Adrenal gland (tissue), 12 donors: ENCODE measurements around the gene CCDC57. TPM values are rescaled to one million over a fixed set of nuclear protein-coding genes. Genes with fewer than 3 reads are reported as not detected.

Experiments used
- DNase-seq, 7 donors: peaks; one replicate each; pipeline ENCODE4 v3.0.0-alpha.2; 2019 to 2020
- H3K27ac ChIP-seq, 5 donors: fragments of 200-600 bp; sonication (generic) in 4 of 5; 1 replicate in 3 of 5; 2 replicates in 2 of 5; pipeline versions ENCODE4 v1.5.1 to v1.8.0; 2016 to 2020; ENCODE audit warnings: mild to moderate bottlenecking in 1 of 5
- H3K27me3 ChIP-seq: fragments of 200-600 bp; 2 replicates; pipeline ENCODE4 v1.8.0; 2021
- H3K36me3 ChIP-seq, 2 donors: fragments of 200-600 bp; replicated peaks in 1 of 2; 1 replicate in 1 of 2; 2 replicates in 1 of 2; pipeline versions ENCODE4 v1.5.1 to v1.8.0; 2018 to 2022
- H3K4me1 ChIP-seq, 2 donors: fragments of 200-600 bp; replicated peaks in 1 of 2; 1 replicate in 1 of 2; 2 replicates in 1 of 2; pipeline versions ENCODE4 v1.5.1 to v1.8.0; 2018 to 2021
- H3K4me3 ChIP-seq, 4 donors: fragments of 200-600 bp; sonication (generic) in 3 of 4; one replicate each; pipeline ENCODE4 v1.5.1; 2016 to 2018
- H3K9me3 ChIP-seq, 3 donors: fragments of 200-600 bp; sonication (generic) in 1 of 3; replicated peaks in 1 of 3; 1 replicate in 2 of 3; 2 replicates in 1 of 3; pipeline versions ENCODE4 v1.5.1 to v1.8.0; 2016 to 2021
- POLR2A ChIP-seq, 2 donors: fragments of 450-650 bp; IDR thresholded peaks; one replicate each; pipeline ENCODE4 v1.6.1; 2017; ENCODE audit warnings: antibody characterized with exemption in 2 of 2, mild to moderate bottlenecking in 2 of 2, moderate library complexity in 1 of 2
- WGBS, 4 donors: extraction: QIAGEN DNeasy Blood & Tissue Kit in 2 of 4; methylation state at CpG; one replicate each; pipeline versions ENCODE4 v1.1.5 to v1.1.7; 2013 to 2017; 5-methylcytosine and 5-hydroxymethylcytosine counted together
- intact Hi-C, 2 donors: fragments of 100-400 bp; cut with DNase I; formaldehyde crosslinking; loops; one replicate each; pipeline versions ENCODE4 v1.14.1 to v1.15.0; 2022 to 2023
- polyA plus RNA-seq, 3 donors: library from polyadenylated mRNA; stranded (reverse); fragments of 200-250 nt in 2 of 3; fragments of 350-450 nt in 1 of 3; fragmentation: Illumina TruSeq in 1 of 3; extraction: RNeasy Lipid Tissue Mini Kit (QIAGEN cat#74804) in 1 of 3; gene quantifications; one replicate each; pipeline ENCODE4 v1.2.3, GENCODE V29; 2013 to 2014
- total RNA-seq, 9 donors: library from RNA; depleted of rRNA in 4 of 9; stranded (reverse); fragments of >200 nt in 4 of 9; fragments of 120-200 nt in 1 of 9; fragmentation: NEBNext Ultra II Directional in 1 of 9; extraction: Animal tissue kit (Norgen Biotek cat#: 25700) in 1 of 9; gene quantifications; one replicate each; pipeline versions ENCODE4 v1.1.0 to v1.2.4, GENCODE V29; 2013 to 2023
- TF ChIP-seq, protein P1 (sequence below), 6 experiments: fragments of 450-650 bp in 4 of 6; fragments of 200-600 bp in 2 of 6; sonication (generic) in 1 of 6; IDR thresholded peaks; 1 replicate in 5 of 6; 2 replicates in 1 of 6; pipeline versions ENCODE4 v1.5.1 to v1.8.0; 2016 to 2021; ENCODE audit warnings: antibody characterized with exemption in 6 of 6, mild to moderate bottlenecking in 2 of 6, moderate library complexity in 1 of 6
- donor health status: healthy with polysubstance abuse.
- donor health status: Bipolar disorder and iron deficiency.
- donor health status: DM: yes; HTN: yes; CAD: no.
- donor health status: DM: no; HTN: no; CAD: no.
- donor health status: DM: no; HTN: no; CAD: no.
- donor health status: DM: yes; HTN: yes; CAD: no.

CCDC57 gene
- total and polyA plus RNA-seq, 12 donors: 7.1 to 275 (median 28.8) TPM

GRCh38 chr17:82248815-82249674 lies 36.4 kb upstream of the CCDC57 start:
- Histone ChIP-seq H3K36me3 (peaks cover 0 to 96% of the 10 kb centered on the region in 2 donors), H3K4me3 (no peak overlapping the region), H3K27ac (no peak overlapping the region), H3K9me3 (no peaks in the 10 kb centered on the region), H3K4me1 (peaks cover 14 to 24% of the 10 kb centered on the region in 2 donors), H3K27me3 (no peaks in the 10 kb centered on the region)
- WGBS, 4 donors: 90 to 93% (median 91%) methylated on average over 33 to 54 of the region's 54 CpGs
- TF ChIP-seq POLR2A (IDR thresholded peaks at IDR 0.05): no peak
- peak in 2 of 7 donors; percentile 14 to 30 for DNase-seq
- intact Hi-C loops: no loop called here

- WGBS, 4 donors: 81 to 89% (median 87%) methylated on average over 22 to 28 of the region's 28 CpGs
- Histone ChIP-seq H3K27me3 (no peaks in the 10 kb centered on the region), H3K27ac (peak overlapping the region in 2 of 5 donors; percentile 87 to 90), H3K4me3 (no peak overlapping the region), H3K9me3 (no peaks in the 10 kb centered on the region), H3K4me1 (peaks cover 18 to 31% of the 10 kb centered on the region in 2 donors), H3K36me3 (peaks cover 0 to 100% of the 10 kb centered on the region in 2 donors)
- DNase-seq: peak in 1 of 7 donors; percentile 11
- no peak for TF ChIP-seq POLR2A (IDR thresholded peaks at IDR 0.05)
- TF ChIP-seq, protein P1, sequence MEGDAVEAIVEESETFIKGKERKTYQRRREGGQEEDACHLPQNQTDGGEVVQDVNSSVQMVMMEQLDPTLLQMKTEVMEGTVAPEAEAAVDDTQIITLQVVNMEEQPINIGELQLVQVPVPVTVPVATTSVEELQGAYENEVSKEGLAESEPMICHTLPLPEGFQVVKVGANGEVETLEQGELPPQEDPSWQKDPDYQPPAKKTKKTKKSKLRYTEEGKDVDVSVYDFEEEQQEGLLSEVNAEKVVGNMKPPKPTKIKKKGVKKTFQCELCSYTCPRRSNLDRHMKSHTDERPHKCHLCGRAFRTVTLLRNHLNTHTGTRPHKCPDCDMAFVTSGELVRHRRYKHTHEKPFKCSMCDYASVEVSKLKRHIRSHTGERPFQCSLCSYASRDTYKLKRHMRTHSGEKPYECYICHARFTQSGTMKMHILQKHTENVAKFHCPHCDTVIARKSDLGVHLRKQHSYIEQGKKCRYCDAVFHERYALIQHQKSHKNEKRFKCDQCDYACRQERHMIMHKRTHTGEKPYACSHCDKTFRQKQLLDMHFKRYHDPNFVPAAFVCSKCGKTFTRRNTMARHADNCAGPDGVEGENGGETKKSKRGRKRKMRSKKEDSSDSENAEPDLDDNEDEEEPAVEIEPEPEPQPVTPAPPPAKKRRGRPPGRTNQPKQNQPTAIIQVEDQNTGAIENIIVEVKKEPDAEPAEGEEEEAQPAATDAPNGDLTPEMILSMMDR (IDR thresholded peaks at IDR 0.05): no peak
- intact Hi-C loops: no loop called here
Measured at GRCh38 chr17:82247856-82248671, 35.4 kb upstream of the CCDC57 start.

- Histone ChIP-seq H3K9me3 (no peaks in the 10 kb centered on the region), H3K27me3 (no peaks in the 10 kb centered on the region), H3K27ac (peak overlapping the region; percentile 67 to 90 (median 70)), H3K4me1 (peaks cover 25 to 39% of the 10 kb centered on the region in 2 donors), H3K4me3 (no peak overlapping the region), H3K36me3 (peaks cover 0 to 96% of the 10 kb centered on the region in 2 donors)
- peak in 3 of 7 donors; percentile 50 to 62 (median 51) for DNase-seq
- 54 to 72% (median 63%) methylated on average over 9 to 22 of the region's 22 CpGs for WGBS, 4 donors
- intact Hi-C loops: no loop called here
- TF ChIP-seq, protein P1 (IDR thresholded peaks at IDR 0.05): no peak
- no peak for TF ChIP-seq POLR2A (IDR thresholded peaks at IDR 0.05)
Measured at GRCh38 chr17:82247182-82247823, 34.7 kb upstream of the CCDC57 start.

GRCh38 chr17:82246365-82247181 lies 33.9 kb upstream of the CCDC57 start:
- H3K27ac ChIP-seq: peak overlapping the region; percentile 67 to 90 (median 70)
- peaks cover 0 to 88% of the 10 kb centered on the region in 2 donors for H3K36me3 ChIP-seq
- no peak for TF ChIP-seq POLR2A (IDR thresholded peaks at IDR 0.05)
- TF ChIP-seq, protein P1 (IDR thresholded peaks at IDR 0.05): no peak
- intact Hi-C loops: no loop called here
- H3K9me3 ChIP-seq: no peaks in the 10 kb centered on the region
- no peaks in the 10 kb centered on the region for H3K27me3 ChIP-seq
- DNase-seq: peak in 6 of 7 donors; percentile 77 to 84 (median 80)
- H3K4me3 ChIP-seq: no peak overlapping the region
- peaks cover 33 to 46% of the 10 kb centered on the region in 2 donors for H3K4me1 ChIP-seq
- WGBS, 4 donors: 27 to 37% (median 31%) methylated on average over 10 to 27 of the region's 27 CpGs
